DND-41 (cell line): ENCODE data around the gene DENND1A.

Experiments
- EZH2 ChIP-seq: IDR thresholded peaks from 3 replicates; pipeline ENCODE4 v1.6.1; 2012; ENCODE audit warnings: borderline replicate concordance, low read depth, mild to moderate bottlenecking, moderate library complexity, low read length, inconsistent platforms; ENCODE audit not compliant: severe bottlenecking
- TF ChIP-seq, protein P1 (sequence below): IDR thresholded peaks from 2 replicates; pipeline ENCODE4 v1.5.1; 2012; ENCODE audit warnings: borderline replicate concordance, low read length, moderate library complexity, mild to moderate bottlenecking; ENCODE audit not compliant: poor library complexity, severe bottlenecking; ENCODE audit errors: extremely low read depth

DNA sequence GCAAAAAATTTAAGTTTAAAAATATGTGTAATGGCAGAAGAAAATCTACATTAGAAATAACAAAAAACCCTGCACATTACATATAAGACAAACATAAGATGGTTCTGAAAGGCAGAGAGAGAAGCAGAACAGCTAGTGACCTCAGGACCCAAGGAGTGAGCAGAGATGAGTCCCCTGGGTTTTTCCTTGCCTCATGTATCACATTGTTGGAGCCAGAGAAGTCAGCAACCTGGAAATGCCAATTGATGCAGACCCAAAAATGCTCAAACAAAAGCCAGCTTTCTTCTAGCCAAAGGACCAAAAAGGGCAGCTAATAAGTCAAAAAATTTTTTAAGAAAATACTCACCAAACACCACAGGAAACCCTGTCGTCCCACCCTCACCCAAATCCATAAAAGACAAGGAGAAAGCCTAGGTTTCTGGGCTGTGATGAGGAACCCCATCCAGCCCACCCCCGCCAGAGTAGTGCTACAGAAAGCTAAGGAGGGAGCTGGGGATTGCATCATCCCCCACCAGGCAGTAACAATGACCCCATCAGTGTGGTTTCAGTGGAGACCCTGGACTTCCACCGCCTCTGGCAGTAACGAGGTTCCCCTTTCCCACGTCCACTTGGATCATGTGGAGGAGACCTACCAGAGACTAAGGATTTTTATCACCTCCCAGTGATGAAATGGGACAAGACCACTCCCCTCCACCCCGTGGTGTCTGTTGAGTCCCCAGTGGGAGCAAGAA is 17.6 kb downstream of the DENND1A start:
- TF ChIP-seq, protein P1, sequence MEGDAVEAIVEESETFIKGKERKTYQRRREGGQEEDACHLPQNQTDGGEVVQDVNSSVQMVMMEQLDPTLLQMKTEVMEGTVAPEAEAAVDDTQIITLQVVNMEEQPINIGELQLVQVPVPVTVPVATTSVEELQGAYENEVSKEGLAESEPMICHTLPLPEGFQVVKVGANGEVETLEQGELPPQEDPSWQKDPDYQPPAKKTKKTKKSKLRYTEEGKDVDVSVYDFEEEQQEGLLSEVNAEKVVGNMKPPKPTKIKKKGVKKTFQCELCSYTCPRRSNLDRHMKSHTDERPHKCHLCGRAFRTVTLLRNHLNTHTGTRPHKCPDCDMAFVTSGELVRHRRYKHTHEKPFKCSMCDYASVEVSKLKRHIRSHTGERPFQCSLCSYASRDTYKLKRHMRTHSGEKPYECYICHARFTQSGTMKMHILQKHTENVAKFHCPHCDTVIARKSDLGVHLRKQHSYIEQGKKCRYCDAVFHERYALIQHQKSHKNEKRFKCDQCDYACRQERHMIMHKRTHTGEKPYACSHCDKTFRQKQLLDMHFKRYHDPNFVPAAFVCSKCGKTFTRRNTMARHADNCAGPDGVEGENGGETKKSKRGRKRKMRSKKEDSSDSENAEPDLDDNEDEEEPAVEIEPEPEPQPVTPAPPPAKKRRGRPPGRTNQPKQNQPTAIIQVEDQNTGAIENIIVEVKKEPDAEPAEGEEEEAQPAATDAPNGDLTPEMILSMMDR, result no peak
- no peak for TF ChIP-seq EZH2
